IMR-90 (cell line): ENCODE data around the gene SAFB2. TPM values are rescaled to one million over a fixed set of nuclear protein-coding genes. Genes with fewer than 3 reads are reported as not detected.

Experiments used
- ATAC-seq: fragments of 200-7000 bp; cut with Tn5 transposase; 2 replicates; pipeline ENCODE4 v1.9.1; 2020; ENCODE audit warnings: low read depth, mild to moderate bottlenecking, moderate library complexity
- BruUV-seq: library from RNA; stranded (reverse); fragments of 400-500 nt; replicated peaks from 2 replicates; lab custom pipeline; 2021; lab: Mats Ljungman, UMichigan
- CTCF ChIA-PET: fragments of 300-600 bp; formaldehyde crosslinking; extraction: SDS; loops from one replicate; lab custom pipeline; 2021; ENCODE audit warnings: antibody characterized with exemption; lab: Yijun Ruan, JAX
- POLR2A ChIA-PET: fragments of 300-600 bp; sonication (Branson Sonifier 250); formaldehyde crosslinking; loops from one replicate; lab custom pipeline; 2022; ENCODE audit warnings: antibody characterized with exemption; ENCODE audit not compliant: unreplicated experiment; lab: Charles Lee
- DNase-seq: peaks from one replicate; pipeline ENCODE4 v3.0.0; 2013
- H2AFZ ChIP-seq: replicated peaks from 2 replicates; pipeline ENCODE3; 2013; ENCODE audit warnings: low read length, mild to moderate bottlenecking; ENCODE audit not compliant: poor library complexity
- H2AK5ac ChIP-seq: 2 replicates; pipeline ENCODE4 v1.6.1; 2013; ENCODE audit warnings: low read depth, low read length, inconsistent platforms
- H2AK9ac ChIP-seq: replicated peaks from 2 replicates; pipeline ENCODE3; 2013; ENCODE audit warnings: mild to moderate bottlenecking, low read depth, low read length, moderate library complexity; ENCODE audit not compliant: poor library complexity
- H2BK120ac ChIP-seq: 2 replicates; pipeline ENCODE4 v1.6.1; 2013; ENCODE audit warnings: low read depth, low read length, inconsistent platforms
- H2BK15ac ChIP-seq: 3 replicates; pipeline ENCODE4 v1.6.1; 2013; ENCODE audit warnings: low read depth, low read length, inconsistent platforms
- H2BK20ac ChIP-seq: 2 replicates; pipeline ENCODE4 v1.6.1; 2013; ENCODE audit warnings: low read depth, mild to moderate bottlenecking, inconsistent platforms, low read length, moderate library complexity
- H2BK5ac ChIP-seq: 2 replicates; pipeline ENCODE4 v1.6.1; 2013; ENCODE audit warnings: mild to moderate bottlenecking, low read depth, low read length, inconsistent platforms; ENCODE audit not compliant: poor library complexity, severe bottlenecking
- H3K14ac ChIP-seq: replicated peaks from 2 replicates; pipeline ENCODE4 v1.6.1; 2013; ENCODE audit warnings: low read depth, low read length, inconsistent platforms
- H3K18ac ChIP-seq: 2 replicates; pipeline ENCODE4 v1.6.1; 2013; ENCODE audit warnings: low read depth, low read length, control low read depth
- H3K23ac ChIP-seq: 2 replicates; pipeline ENCODE4 v1.6.1; 2013; ENCODE audit warnings: low read depth, low read length, inconsistent platforms
- H3K27ac ChIP-seq: 2 replicates; pipeline ENCODE4 v1.5.1; 2013; ENCODE audit warnings: mild to moderate bottlenecking, control low read depth, low read length; ENCODE audit not compliant: insufficient read depth
- H3K27me3 ChIP-seq: 2 replicates; pipeline ENCODE4 v1.6.1; 2013; ENCODE audit warnings: low read length; ENCODE audit not compliant: control insufficient read depth, insufficient read depth
- H3K36me3 ChIP-seq: 2 replicates; pipeline ENCODE4 v1.6.1; 2013; ENCODE audit warnings: low read length, mixed read lengths; ENCODE audit not compliant: control insufficient read depth, insufficient read depth
- H3K4ac ChIP-seq: 2 replicates; pipeline ENCODE4 v1.6.1; 2013; ENCODE audit warnings: low read depth, low read length, inconsistent platforms
- H3K4me1 ChIP-seq: 2 replicates; pipeline ENCODE4 v1.6.1; 2013; ENCODE audit warnings: low read length, mixed read lengths; ENCODE audit not compliant: control insufficient read depth, insufficient read depth
- H3K4me2 ChIP-seq: 2 replicates; pipeline ENCODE4 v1.6.1; 2013; ENCODE audit warnings: low read depth, mild to moderate bottlenecking, control low read depth, low read length, moderate library complexity
- H3K4me3 ChIP-seq: 2 replicates; pipeline ENCODE4 v1.5.1; 2013; ENCODE audit warnings: low read depth, mild to moderate bottlenecking, control low read depth, low read length, moderate library complexity; ENCODE audit not compliant: insufficient read depth
- H3K56ac ChIP-seq: 2 replicates; pipeline ENCODE4 v1.6.1; 2013; ENCODE audit warnings: low read length, inconsistent platforms; ENCODE audit not compliant: insufficient read depth; ENCODE audit errors: extremely low read depth
- H3K79me1 ChIP-seq, 2 experiments: 2 replicates each; pipeline ENCODE4 v1.6.1; 2013; ENCODE audit warnings: low read length in 2 of 2, inconsistent platforms in 1 of 2, low read depth in 1 of 2
- H3K9ac ChIP-seq: 2 replicates; pipeline ENCODE4 v1.6.1; 2013; ENCODE audit warnings: low read depth, low read length, control low read depth
- H3K9me1 ChIP-seq: 2 replicates; pipeline ENCODE4 v1.6.1; 2013; ENCODE audit warnings: low read length, inconsistent platforms; ENCODE audit not compliant: insufficient read depth
- H3K9me3 ChIP-seq: 2 replicates; pipeline ENCODE4 v1.6.1; 2013; ENCODE audit warnings: low read length; ENCODE audit not compliant: control insufficient read depth, insufficient read depth
- H4K20me1 ChIP-seq: 2 replicates; pipeline ENCODE4 v1.6.1; 2013; ENCODE audit warnings: low read length, inconsistent platforms; ENCODE audit not compliant: insufficient read depth
- H4K5ac ChIP-seq: 2 replicates; pipeline ENCODE4 v1.6.1; 2013; ENCODE audit warnings: mild to moderate bottlenecking, low read depth, low read length, control low read depth
- H4K8ac ChIP-seq, 2 experiments: 2 replicates each; pipeline ENCODE4 v1.6.1; 2013; ENCODE audit warnings: low read depth in 2 of 2, low read length in 2 of 2, control low read depth in 1 of 2, inconsistent platforms in 1 of 2
- H4K91ac ChIP-seq: 2 replicates; pipeline ENCODE4 v1.6.1; 2013; ENCODE audit warnings: low read depth, low read length, inconsistent platforms; ENCODE audit not compliant: insufficient read depth
- BHLHE40 ChIP-seq: fragments of 150-350 bp; IDR thresholded peaks from 2 replicates; pipeline ENCODE4 v1.6.1; 2016; ENCODE audit warnings: mild to moderate bottlenecking, low read depth, low read length
- CEBPB ChIP-seq: IDR thresholded peaks from 2 replicates; pipeline ENCODE4 v1.6.1; 2012; ENCODE audit warnings: low read depth, low read length, improper control_type of control experiment
- CHD1 ChIP-seq: IDR thresholded peaks from 2 replicates; pipeline ENCODE4 v1.6.1; 2012; ENCODE audit warnings: low read depth, low read length, improper control_type of control experiment
- ELK1 ChIP-seq: fragments of 150-350 bp; IDR thresholded peaks from 2 replicates; pipeline ENCODE4 v1.6.1; 2016; ENCODE audit warnings: low read depth, mild to moderate bottlenecking, low read length, moderate library complexity, borderline replicate concordance
- FOS ChIP-seq: fragments of 150-350 bp; IDR thresholded peaks from 2 replicates; pipeline ENCODE4 v1.6.1; 2016; ENCODE audit warnings: low read depth, low read length
- MAFK ChIP-seq: IDR thresholded peaks from 2 replicates; pipeline ENCODE4 v1.6.1; 2012; ENCODE audit warnings: low read depth, low read length, improper control_type of control experiment
- MAZ ChIP-seq: IDR thresholded peaks from 2 replicates; pipeline ENCODE4 v1.6.1; 2012; ENCODE audit warnings: low read depth, mild to moderate bottlenecking, low read length, improper control_type of control experiment, moderate library complexity, borderline replicate concordance
- MXI1 ChIP-seq: IDR thresholded peaks from 2 replicates; pipeline ENCODE4 v1.6.1; 2012; ENCODE audit warnings: low read depth, mild to moderate bottlenecking, low read length, moderate library complexity, borderline replicate concordance
- NFE2L2 ChIP-seq: fragments of 150-350 bp; IDR thresholded peaks from 2 replicates; pipeline ENCODE4 v1.6.1; 2016; ENCODE audit warnings: low read depth, mild to moderate bottlenecking, low read length
- POLR2A ChIP-seq: IDR thresholded peaks from 2 replicates; pipeline ENCODE4 v1.6.1; 2012; ENCODE audit warnings: mild to moderate bottlenecking, low read depth, low read length
- RAD21 ChIP-seq: IDR thresholded peaks from 2 replicates; pipeline ENCODE4 v1.6.1; 2012; ENCODE audit warnings: low read length, improper control_type of control experiment
- RFX5 ChIP-seq: IDR thresholded peaks from 2 replicates; pipeline ENCODE4 v1.8.0; 2012; ENCODE audit warnings: low read depth, mild to moderate bottlenecking, low read length, moderate library complexity
- SMC3 ChIP-seq: fragments of 150-350 bp; IDR thresholded peaks from 2 replicates; pipeline ENCODE4 v1.6.1; 2016; ENCODE audit warnings: low read depth, mild to moderate bottlenecking, antibody characterized with exemption, low read length, moderate library complexity
- WGBS, 2 experiments: methylation state at CpG; one replicate each; pipeline versions ENCODE4 v1.1.5 to v1.1.7; 2013; ENCODE audit warnings: missing lambda C conversion rate in 2 of 2; ENCODE audit not compliant: insufficient read length in 1 of 2; ENCODE audit errors: extremely low coverage in 2 of 2; 5-methylcytosine and 5-hydroxymethylcytosine counted together
- dilution Hi-C: fragments of 300-500 bp; cut with HindIII; formaldehyde crosslinking; loops from one replicate; pipeline ENCODE4 v1.14.3; 2018; ENCODE audit warnings: low sequenced_read_pairs; ENCODE audit not compliant: unreplicated experiment
- in situ Hi-C: fragments of 300-500 bp; cut with MboI; formaldehyde crosslinking; loops from 3 replicates; pipeline ENCODE4 v1.14.3; 2019; ENCODE audit warnings: low sequenced_read_pairs, inconsistent platforms, mixed read lengths
- intact Hi-C: fragments of 100-400 bp; cut with micrococcal nuclease; formaldehyde crosslinking; loops from 2 replicates; pipeline ENCODE4 v1.10.0; 2022
- polyA plus RNA-seq, 3 experiments: library from polyadenylated mRNA; depleted of rRNA; stranded (reverse); fragments of >200 nt; gene quantifications; 2 replicates each; pipeline ENCODE4 v1.2.3, GENCODE V29; 2012; ENCODE audit warnings: low replicate concordance in 1 of 3
- total RNA-seq: library from RNA; depleted of rRNA; stranded (reverse); fragments of >200 nt; gene quantifications from 2 replicates; pipeline ENCODE4 v1.2.3, GENCODE V29; 2012
- TF ChIP-seq, protein P1 (sequence below): fragments of 150-350 bp; IDR thresholded peaks from 2 replicates; pipeline ENCODE4 v1.6.1; 2017; ENCODE audit warnings: mild to moderate bottlenecking, antibody characterized with exemption, low read length, low read depth

Gene SAFB2
- total and polyA plus RNA-seq, 2 of the 4 experiments (the other 2 are of a cell fraction) = 11.8 to 26.2 TPM

DNA sequence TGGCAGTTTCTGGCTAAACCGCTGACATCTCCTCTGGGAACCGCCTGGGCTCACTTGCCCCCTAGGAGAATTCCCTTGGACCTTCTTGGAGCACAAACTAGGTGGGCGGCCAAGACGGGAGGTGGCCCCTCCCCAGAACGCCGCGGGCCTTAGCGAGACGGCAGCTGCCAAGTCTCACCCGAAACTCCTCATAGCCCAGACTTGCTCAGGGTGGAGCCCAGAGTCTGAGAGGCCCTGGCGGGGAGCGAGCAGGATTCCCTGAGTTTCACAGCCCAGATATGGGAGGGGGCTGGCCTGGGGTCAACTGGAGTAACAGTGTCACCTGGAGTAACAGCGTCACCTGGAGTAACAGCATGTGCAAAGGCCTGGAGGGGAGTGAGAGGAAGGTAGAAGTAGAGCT lies 64.9 kb downstream of the SAFB2 start:
- no peak overlapping the region for H2BK15ac ChIP-seq
- H3K9me3 ChIP-seq = peaks cover 8% of the 10 kb centered on the region; the same call in 1 of the 2 replicates
- no TSS peak for BruUV-seq
- ATAC-seq (no peak), DNase-seq (no peak)
- 17% methylated on average over 1 of the region's 13 CpGs; no CpG with 5 or more reads in 1 of the 2 experiments for WGBS, 2 experiments
- intact Hi-C loops = no loop called here
- H2AK5ac ChIP-seq = no peak overlapping the region
- H3K56ac ChIP-seq = no peak overlapping the region
- H4K20me1 ChIP-seq = no peaks in the 10 kb centered on the region
- TF ChIP-seq CHD1 (no peak), BHLHE40 (no peak), POLR2A (no peak), FOS (no peak), RAD21 (no peak), RFX5 (no peak), MAZ (no peak), CEBPB (no peak), ELK1 (no peak), MXI1 (no peak), NFE2L2 (no peak), SMC3 (no peak), MAFK (no peak)
- TF ChIP-seq, protein P1, sequence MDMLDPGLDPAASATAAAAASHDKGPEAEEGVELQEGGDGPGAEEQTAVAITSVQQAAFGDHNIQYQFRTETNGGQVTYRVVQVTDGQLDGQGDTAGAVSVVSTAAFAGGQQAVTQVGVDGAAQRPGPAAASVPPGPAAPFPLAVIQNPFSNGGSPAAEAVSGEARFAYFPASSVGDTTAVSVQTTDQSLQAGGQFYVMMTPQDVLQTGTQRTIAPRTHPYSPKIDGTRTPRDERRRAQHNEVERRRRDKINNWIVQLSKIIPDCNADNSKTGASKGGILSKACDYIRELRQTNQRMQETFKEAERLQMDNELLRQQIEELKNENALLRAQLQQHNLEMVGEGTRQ = no peak
- no peaks in the 10 kb centered on the region for H3K9me1 ChIP-seq
- H4K8ac ChIP-seq = no peak overlapping the region
- CTCF ChIA-PET = interaction anchor here (0.7 to 1.3 kb wide), 2 partner anchors 10 to 386 kb away, joined by 3 to 4 read pairs; no protein-coding TSS in a partner anchor
- H3K4me1 ChIP-seq = no peaks in the 10 kb centered on the region; the same call in 1 of the 2 replicates
- no peaks in the 10 kb centered on the region for H3K79me1 ChIP-seq
- no peak overlapping the region for H4K91ac ChIP-seq
- no peak overlapping the region for H3K18ac ChIP-seq
- no peak overlapping the region for H3K4ac ChIP-seq
- H4K5ac ChIP-seq = no peak overlapping the region
- no peak overlapping the region for H3K9ac ChIP-seq
- POLR2A ChIA-PET = no interaction called here
- peaks cover 49% of the 10 kb centered on the region for H3K27me3 ChIP-seq
- H3K23ac ChIP-seq = no peak overlapping the region
- no peak overlapping the region for H2AFZ ChIP-seq
- H3K27ac ChIP-seq = no peak overlapping the region
- H2BK5ac ChIP-seq = no peak overlapping the region
- dilution Hi-C loops = no loop called here
- H3K14ac ChIP-seq = no peak overlapping the region
- in situ Hi-C loops = no loop called here
- H3K4me3 ChIP-seq = no peak overlapping the region
- no peaks in the 10 kb centered on the region for H3K36me3 ChIP-seq
- no peak overlapping the region for H2AK9ac ChIP-seq
- H2BK20ac ChIP-seq = no peak overlapping the region
- 0 out of 2 replicates have a peak overlapping the region, but pooled peaks have one; percentile 26 for H3K4me2 ChIP-seq
- H2BK120ac ChIP-seq = no peak overlapping the region
